CMK (cell line): Measurements from ENCODE around the gene CRB1.
"Not testable (repeated sequence)": the region's sequence is repeated elsewhere in the genome, so short reads cannot be mapped to it uniquely, and the experiment has no call there.

Experiments
- DNase-seq: peaks from one replicate; pipeline ENCODE4 v3.0.0-alpha.2; 2010; ENCODE audit warnings: low read depth

CRB1 gene

DNA sequence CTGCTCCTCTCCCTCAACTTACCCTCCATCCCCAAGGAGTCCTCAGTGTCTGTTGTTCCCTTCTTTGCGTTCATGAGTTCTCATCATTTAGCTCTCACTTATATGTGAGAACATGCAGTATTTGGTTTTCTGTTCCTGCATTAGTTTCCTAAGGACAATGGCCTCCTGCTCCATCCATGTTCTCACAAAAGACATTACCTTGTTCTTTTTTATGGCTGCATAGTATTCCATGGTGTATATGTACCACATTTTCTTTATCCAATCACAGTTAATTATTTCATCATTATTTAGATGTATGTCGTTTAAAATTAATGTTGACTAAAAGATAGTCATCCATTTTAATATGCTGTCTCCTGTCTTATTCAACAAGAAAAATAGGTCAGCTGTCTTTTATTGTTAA lies 134.1 kb downstream of the CRB1 start:
- DNase-seq: no peak

DNA sequence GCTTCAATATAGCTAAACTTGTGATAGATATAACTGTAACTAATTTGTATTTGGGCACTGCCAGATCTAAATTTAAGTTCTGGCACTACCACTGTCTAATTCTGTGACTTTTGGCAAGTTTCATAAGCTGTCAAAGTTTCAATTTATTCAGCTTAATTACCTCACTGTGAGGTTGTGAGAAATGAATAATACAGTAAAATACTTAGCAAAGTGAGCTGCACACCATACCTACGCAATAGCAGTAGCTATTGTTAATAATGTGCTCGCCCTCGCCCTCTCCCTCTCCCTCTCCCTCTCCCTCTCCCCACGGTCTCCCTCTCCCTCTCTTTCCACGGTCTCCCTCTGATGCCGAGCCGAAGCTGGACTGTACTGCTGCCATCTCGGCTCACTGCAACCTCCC lies 136.7 kb downstream of the CRB1 start:
- not testable (repeated sequence) for DNase-seq

DNA sequence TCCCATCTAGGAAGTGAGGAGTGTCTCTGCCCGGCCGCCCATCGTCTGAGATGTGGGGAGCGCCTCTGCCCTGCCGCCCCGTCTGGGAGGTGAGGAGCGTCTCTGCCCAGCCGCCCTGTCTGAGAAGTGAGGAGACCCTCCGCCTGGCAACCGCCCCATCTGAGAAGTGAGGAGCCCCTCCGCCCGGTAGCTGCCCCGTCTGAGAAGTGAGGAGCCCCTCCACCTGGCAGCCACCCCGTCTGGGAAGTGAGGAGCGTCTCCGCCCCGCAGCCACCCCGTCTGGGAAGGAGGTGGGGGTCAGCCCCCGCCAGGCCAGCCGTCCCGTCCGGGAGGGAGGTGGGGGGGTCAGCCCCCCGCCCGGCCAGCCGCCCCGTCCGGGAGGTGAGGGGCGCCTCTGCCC lies 137.6 kb downstream of the CRB1 start:
- DNase-seq: not testable (repeated sequence)

DNA sequence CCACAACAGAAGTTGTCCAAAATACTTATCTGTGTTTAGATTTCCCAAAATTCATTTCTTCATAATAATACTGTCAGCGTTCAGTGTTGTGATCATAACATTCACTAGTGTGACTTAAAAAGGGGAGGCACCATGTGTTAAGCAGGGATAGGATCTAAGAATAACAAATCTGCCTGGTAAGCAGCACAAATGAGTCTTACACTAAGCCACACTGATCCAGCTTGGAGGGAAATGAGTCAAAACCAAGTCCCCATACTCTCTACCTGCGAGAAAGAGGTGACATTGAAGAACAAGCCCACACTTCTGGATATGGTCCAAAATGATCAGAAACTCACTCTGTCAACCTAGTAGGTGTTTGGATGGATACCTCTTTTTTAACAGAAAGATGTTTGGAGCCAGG lies 145.5 kb downstream of the CRB1 start:
- no peak for DNase-seq

DNA sequence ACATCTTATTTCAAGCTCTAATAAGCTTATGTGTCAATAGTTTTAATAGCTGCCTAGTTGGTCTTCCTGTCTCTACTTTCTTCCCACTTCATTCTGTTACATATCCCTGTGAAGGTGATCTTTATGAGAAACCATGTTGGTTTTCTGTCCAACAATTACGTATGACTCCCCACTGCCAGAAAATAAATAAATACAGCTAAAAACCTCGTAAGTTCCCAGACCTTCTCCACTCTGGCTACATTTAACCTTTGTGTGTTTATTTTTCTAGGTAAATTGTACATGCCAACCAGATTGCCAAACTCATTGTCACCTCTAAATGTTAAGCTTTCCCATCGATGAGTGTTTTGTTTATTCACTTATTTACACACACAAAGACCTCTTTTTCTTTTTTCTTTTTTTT lies 147.2 kb downstream of the CRB1 start:
- DNase-seq: no peak

DNA sequence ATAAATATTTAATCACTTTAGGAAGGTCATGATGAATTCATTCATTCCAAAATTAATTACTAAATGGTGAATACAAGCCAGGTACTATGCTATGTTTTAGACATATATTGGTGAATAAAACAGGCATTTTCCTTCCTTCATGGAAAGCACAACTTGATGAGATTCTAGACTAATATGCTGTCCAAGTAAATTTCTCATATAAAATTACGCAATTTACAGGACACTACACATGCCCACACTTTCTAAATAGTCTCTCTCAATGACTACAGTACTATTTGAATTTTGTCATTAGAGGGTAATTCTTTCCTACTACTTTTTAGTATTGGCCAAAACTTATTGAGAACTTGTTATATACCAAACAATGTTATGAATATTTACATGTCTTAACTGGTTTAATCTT lies 150.6 kb downstream of the CRB1 start:
- no peak for DNase-seq

DNA sequence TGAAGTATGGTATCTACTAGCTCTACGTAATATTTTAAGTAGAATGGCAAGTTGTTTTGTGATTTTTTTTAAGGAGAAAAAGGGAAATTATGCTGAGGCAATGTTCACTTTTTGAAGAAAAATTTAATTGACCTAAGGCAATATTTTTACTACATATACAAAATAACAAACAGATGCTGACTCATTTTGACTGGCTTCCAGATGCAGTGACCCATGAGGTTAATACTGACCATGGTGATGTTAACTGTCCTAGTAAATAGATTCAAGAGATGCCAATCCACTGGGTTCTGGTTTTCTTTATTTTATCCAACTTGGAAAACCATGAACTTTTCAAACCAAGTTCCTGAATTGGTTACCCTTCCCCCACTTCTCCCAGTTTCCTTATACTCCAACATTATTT lies 154.9 kb downstream of the CRB1 start:
- DNase-seq: no peak

DNA sequence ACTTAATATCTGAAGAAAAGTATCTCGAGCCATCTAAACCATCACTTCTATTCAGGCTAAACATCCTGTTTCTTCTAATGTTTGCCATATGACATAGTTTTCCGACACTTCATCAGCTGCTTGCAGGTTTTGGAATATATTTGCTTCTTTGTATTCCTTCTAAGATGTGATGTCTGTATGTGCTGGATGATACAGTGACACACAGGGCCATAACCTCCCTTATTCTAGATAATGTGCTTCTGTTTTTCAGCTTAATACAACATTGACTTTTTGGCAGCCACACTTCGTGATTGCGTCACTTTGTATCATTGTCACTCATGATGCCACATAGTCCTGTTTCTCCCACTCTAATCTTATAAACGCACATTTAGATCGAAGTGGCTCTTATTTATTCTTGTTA lies 156.3 kb downstream of the CRB1 start:
- no peak for DNase-seq

DNA sequence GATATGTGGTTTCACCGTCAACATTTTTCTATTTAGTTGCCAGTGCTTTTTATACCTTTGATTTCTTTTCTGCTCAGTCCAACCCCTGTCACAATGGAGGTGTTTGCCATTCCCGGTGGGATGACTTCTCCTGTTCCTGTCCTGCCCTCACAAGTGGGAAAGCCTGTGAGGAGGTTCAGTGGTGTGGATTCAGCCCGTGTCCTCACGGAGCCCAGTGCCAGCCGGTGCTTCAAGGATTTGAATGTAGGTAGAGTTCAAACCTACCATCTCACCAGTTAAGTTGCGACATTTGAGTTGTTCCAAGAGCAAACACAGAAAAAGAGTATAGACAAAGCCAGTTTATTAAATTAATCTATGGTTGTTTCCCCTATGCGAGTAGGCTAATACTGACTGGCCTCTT lies 161.3 kb downstream of the CRB1 start:
- DNase-seq: no peak

DNA sequence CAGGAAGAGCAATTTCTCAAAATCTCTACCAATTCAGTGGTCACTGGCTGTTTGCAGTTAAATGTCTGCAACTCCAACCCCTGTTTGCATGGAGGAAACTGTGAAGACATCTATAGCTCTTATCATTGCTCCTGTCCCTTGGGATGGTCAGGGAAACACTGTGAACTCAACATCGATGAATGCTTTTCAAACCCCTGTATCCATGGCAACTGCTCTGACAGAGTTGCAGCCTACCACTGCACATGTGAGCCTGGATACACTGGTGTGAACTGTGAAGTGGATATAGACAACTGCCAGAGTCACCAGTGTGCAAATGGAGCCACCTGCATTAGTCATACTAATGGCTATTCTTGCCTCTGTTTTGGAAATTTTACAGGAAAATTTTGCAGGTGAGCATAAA lies 167.2 kb downstream of the CRB1 start:
- DNase-seq: no peak

DNA sequence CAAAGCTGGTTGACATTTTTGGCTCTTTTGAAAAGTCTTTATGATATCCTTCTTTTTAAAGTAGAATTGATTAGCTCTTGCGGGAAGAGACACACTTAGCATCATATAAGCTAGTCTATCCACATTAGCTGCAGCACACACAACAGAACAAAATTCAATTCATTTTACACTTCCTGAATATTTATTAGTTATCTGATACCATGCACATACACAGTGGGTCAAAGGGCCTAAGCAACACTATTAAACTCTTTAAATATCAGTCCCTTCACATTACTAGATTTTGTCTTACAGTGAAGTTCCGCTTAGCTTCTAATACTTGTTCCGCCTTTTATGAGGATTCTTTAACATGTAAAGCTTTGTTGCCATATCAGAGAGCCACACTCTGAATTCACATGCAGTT lies 169.5 kb downstream of the CRB1 start:
- no peak for DNase-seq

DNA sequence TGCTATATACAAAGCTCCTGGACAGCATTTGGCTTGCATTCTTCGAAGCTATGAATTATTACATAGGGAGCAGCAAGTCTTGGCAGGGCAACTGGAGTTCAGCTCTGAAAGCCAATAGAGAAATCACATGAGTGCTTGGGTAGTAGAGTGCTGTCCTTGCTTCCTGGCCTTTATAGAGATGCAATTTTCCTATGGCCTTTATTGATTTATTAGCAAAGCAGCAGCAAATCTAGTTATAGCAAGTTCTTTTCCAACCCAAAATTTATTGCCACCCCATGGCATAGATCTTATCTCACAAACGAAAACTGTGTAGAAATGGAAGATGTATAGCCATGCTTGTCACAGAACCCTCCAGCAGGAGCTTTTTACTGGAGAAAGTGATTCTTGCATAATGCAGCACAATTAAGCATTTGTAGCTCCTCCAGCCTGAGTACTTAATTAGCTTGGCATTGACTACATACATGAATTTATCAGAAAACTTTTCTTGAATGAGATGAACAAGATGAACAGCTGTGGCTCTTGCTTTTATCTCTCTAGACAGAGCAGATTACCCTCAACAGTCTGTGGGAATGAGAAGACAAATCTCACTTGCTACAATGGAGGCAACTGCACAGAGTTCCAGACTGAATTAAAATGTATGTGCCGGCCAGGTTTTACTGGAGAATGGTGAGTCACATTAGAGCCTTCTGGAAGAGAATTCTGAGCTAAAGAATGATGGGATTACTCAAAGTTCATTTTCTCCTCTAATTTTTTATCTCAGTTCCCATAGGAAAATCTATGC lies 170.1 kb downstream of the CRB1 start:
- DNase-seq: no peak

DNA sequence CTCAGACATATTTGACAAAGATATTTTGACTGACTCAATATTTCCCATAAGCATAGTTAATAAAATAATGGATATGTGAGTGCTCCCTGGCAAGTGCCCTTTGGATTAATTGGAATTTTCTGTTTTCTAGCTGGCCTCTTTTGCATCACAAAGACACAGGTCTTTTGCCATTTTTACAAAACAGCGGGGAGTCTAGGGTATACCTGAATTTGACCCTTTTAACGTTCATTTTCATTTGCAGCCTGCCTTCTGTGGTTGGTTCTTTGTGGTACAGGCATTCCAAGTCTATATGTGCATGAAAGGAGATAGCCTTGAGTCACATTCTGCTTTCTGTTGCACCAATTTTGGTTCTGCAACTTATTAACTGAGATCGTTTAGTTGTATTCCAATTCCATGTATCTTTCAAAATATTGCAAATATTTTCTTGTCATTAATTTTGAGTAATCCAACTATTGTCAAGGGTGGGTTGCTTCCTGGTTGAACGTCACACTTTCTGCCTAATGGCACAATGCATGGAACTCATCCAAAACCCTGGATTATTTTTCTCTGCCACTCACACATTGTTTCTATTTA lies 171.7 kb downstream of the CRB1 start:
- no peak for DNase-seq

DNA sequence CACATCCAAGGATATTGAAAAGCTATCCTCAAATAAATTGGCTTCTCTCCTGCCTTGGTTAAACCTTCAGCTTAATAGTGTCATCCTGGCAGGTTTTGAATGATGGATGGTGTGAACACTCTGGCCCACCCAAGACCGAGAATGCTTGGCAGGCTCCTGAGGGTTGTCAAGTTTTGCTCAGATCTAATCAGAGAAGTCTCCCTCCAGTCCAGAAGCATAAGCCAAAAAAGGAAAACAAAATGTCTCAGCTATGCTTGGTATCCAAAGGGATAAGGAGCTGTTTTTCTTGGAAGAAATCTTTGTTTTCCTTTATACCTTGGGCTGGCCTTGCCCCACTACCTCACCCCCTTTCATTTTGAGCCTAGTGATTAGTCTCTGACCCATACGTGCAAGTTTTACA lies 172.7 kb downstream of the CRB1 start:
- DNase-seq: no peak

DNA sequence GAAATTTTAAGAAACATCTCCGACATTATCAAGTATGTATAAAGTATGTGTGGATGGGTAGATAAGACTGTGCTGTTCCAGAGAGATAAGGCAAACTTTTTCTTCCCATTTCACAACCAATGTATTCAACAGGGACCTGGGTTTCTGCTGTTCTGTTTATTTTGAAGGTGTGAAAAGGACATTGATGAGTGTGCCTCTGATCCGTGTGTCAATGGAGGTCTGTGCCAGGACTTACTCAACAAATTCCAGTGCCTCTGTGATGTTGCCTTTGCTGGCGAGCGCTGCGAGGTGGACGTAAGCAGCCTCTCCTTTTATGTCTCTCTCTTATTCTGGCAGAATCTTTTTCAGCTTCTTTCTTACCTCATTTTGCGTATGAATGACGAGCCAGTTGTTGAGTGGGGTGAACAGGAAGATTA lies 174.0 kb downstream of the CRB1 start:
- peak; percentile 27 for DNase-seq

DNA sequence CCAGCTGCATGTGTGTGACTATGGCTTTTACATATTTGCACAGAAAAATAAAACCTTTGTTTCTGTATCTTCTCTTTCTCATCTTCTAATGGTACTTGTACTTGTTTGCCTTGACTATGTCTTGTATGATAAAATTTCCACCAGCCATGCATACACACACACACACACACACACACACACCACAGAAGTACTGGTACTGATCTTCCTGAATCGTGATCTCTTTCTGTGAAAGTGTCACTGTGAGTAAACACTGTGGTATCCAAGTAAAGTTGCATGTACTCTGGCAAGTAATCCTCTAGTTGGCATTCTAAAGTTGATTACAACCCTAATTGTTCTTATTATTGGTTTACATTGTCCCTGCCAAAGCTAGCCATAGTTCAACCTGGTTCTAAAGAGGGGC lies 176.7 kb downstream of the CRB1 start:
- DNase-seq: no peak

DNA sequence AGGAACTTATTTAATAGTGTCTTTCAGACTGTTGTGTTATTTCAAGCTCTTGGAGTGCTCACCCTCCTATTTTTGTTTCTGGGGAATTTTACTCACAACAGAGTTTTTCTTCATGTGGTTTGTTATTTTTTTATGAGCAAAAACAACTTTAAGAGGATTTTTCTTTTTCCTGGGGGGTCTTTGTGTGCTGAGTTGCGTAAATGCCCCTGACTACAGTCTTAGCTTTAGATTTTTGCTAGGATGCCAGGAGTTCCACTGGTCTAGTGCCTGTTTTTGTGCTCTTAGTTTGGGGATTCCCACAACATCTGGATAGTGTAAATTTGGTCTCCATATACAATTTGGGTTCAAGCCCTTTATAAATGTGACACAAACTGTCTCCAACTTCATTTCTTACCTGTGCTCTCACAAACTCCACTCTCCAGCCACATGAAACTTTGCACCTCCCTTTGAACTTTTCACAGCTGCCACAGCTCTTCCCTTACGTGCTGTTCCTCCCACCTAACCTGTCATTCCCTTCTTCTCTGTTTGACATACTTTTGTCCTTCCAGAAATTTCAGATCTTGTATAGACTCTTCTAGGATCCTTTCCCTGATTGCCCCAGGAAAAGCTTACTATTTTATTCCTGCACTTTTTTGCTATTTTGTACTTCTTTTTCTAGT lies 180.2 kb downstream of the CRB1 start:
- no peak for DNase-seq

DNA sequence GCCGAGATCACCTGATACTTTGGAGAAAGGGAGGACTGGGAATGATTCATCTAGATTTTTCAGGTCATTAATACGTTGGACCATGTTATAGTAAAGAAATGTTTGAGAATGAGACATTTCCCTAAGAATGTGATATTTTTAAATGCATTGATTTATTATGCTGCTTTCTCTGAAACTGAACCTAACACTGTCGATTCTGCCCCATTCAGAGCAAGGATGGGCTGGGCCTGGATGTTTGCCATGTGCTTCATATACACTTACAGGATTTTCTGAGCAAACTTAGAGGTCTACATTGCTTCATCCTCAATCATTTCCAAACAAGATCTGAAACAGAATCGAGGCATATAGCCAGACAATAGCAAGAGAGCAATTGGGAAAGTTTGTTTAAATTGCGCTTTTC lies 183.3 kb downstream of the CRB1 start:
- no peak for DNase-seq

DNA sequence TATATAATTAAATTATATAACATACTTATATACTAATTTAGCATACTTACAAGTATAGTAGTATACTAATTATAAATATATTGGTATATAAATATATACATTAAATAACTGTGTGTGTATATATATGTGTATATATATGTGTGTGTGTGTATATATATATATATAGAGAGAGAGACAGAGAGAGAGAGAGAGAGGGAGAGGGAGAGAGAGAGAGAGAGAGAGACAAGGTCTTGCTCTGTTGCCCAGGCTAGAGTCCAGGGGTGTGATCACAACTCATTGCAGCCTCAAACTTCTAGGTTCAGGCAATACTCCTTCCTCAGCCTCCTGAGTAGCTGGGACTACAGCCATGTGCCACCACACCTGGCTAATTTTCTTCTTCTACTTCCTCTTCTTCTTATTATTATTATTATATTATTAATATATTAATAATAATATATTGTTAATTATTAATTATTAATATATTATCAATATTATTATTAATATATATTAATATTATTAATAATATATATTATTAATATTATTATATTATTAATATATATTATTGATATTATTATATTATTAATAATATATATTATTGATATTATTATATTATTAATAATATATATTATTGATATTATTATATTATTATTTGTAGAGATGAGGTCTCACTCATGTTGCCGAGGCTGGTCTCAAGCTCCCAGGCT lies 185.5 kb downstream of the CRB1 start:
- no peak for DNase-seq

DNA sequence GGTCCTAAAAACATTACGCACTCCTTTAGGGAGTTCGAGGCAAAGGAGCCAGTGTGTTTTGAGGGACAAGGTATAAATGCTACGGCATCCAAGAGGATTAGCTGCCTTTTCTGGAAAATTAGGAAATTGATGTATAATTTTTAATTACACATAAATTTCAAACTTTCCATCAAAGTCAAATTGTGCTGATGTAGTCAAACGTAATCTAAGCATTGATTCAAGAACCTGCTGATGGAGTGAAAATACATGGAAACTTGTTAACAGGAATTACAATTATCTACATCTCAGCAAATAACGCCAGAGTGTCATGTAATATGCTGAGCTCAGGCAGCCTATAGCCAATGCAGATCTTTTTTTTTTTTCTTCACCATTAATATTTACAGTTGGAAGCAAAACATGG lies 194.5 kb downstream of the CRB1 start:
- DNase-seq: no peak

DNA sequence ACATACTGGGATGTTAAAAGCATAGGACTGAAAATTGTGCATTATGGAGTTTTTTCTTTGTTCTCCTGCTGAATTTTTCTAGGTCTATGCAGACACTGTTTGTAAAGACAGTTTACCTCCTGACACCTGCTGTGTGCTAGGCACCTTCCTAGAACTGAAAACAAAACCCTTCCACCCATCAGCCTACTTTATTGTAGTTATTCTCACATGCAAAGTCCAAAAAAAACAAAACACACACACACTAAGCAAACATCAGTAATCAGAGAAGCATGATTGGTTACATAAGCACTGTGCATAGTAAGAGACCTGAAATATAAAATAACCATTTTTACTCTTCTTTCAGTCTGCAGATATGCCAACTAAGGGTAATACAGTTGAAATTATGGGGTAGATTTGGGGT lies 195.1 kb downstream of the CRB1 start:
- no peak for DNase-seq

DNA sequence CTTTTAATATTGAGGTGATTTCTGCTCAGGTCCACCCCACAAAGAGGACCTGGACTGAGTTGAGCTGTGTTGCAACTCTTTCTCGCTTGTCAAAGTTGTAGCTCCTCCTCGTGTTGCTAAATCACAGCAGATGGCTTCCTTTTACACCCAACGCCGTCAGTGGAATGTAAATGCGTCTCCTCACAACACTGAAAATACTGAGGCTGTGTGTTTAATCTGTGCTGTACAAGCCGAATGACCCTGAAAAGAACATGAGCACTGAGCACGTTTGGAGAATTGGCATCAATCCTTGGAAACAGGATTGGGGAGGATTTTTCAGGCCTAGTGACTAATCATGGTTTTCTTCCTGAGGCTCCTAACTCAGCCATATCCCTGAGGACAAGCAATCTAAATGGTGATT lies 196.0 kb downstream of the CRB1 start:
- no peak for DNase-seq
